ENCODE measurements around the gene HSPA9.

The HSPA9 gene

DNA sequence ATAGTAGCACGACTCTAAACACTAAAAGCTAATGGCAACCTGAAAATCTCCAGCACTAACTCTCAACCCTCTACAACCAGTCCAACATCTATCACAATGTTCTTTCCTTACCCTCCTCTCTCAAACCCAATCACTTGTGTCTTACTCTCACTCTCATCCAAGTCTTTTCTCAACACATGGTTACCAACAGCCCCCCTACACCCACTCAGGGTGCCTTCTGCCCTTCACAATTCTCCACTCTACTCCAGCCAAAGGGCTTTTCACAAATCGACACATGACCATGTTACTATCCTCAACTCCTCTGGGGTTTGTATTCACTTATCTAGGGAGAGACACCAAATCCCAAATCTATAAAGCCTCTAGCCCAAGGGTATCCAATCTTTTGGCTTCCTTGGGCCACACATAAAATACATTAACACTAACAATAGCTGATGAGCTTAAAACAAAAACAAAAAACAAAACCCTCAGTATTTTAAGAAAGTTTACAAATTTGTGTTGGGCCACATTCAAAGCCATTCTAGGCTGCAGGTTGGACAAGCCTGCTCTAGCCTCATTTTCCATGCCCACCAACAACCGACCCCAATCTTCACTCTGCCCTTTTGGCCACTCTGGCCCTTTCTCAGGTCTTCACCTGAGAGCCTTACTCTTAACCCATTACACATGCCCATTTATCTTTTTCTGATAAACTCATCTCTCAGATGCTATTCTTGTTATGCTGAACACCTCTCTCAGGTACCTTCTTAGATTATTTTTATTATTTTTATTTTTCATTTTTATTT lies 11.7 kb downstream of the HSPA9 start:
- Histone ChIP-seq H3K4me1 (ENCODE audit: control insufficient read depth, insufficient read depth, low read length) (no peaks in the 10 kb centered on the region), H3K4me3 (ENCODE audit: low read depth, low read length) (no peak overlapping the region), H3K9me3 (ENCODE audit: control insufficient read depth, insufficient read depth, low read depth, low read length) (no peaks in the 10 kb centered on the region), H3K36me3 (ENCODE audit: control insufficient read depth in 2 of 2, insufficient read depth in 1 of 2, low read length in 2 of 2) (peaks cover 79 to 95% of the 10 kb centered on the region in 2 experiments), H3K27ac (ENCODE audit: extremely low read depth, low read depth, low read length) (no peak overlapping the region)
- TF ChIP-seq ZFHX2 (tag by site-specific recombination; conservative IDR thresholded peaks at IDR 0.05): 0 out of 2 replicates have a peak, but pooled peaks have one; percentile 12
- TF ChIP-seq, protein P1, sequence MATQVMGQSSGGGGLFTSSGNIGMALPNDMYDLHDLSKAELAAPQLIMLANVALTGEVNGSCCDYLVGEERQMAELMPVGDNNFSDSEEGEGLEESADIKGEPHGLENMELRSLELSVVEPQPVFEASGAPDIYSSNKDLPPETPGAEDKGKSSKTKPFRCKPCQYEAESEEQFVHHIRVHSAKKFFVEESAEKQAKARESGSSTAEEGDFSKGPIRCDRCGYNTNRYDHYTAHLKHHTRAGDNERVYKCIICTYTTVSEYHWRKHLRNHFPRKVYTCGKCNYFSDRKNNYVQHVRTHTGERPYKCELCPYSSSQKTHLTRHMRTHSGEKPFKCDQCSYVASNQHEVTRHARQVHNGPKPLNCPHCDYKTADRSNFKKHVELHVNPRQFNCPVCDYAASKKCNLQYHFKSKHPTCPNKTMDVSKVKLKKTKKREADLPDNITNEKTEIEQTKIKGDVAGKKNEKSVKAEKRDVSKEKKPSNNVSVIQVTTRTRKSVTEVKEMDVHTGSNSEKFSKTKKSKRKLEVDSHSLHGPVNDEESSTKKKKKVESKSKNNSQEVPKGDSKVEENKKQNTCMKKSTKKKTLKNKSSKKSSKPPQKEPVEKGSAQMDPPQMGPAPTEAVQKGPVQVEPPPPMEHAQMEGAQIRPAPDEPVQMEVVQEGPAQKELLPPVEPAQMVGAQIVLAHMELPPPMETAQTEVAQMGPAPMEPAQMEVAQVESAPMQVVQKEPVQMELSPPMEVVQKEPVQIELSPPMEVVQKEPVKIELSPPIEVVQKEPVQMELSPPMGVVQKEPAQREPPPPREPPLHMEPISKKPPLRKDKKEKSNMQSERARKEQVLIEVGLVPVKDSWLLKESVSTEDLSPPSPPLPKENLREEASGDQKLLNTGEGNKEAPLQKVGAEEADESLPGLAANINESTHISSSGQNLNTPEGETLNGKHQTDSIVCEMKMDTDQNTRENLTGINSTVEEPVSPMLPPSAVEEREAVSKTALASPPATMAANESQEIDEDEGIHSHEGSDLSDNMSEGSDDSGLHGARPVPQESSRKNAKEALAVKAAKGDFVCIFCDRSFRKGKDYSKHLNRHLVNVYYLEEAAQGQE (tag by site-specific recombination; IDR thresholded peaks at IDR 0.05): no peak
- ChIA-PET CTCF (interaction anchor here (0.7 to 0.9 kb wide), 2 partner anchors 8 to 98 kb away, joined by 3 read pairs; partner anchors contain the start of gene EGR1), POLR2A (interaction anchor here (1.2 kb wide), 1 partner anchor 12 kb away, joined by 4 read pairs; the partner anchor contains the start of gene HSPA9)

DNA sequence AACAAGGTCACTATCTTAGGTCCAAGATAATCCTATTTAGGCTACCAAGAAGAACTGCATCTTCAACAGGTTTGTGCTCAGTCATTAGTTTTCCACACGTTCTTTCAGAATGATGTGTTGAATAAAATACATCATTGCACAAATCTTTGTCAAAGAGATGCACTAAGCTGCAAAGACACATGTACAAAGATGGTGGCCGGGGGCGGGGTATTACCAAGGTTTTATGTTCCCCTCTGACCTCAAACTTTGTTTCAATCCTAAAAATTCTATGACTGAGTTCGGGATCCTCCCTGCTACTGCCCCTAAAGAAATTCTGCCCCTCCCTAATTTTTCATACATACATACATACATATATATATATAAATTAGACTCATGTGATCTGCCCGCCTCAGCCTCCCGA lies 14.2 kb downstream of the HSPA9 start:
- ChIA-PET POLR2A (interaction anchor here (0.7 to 1.3 kb wide), 2 partner anchors 8 to 17 kb away, joined by 3 to 5 read pairs; partner anchors contain the start of gene ETF1), CTCF (no interaction called here)
- TF ChIP-seq ZNF792 (tag by site-specific recombination; IDR thresholded peaks at IDR 0.05): no peak
- TF ChIP-seq, protein P2, sequence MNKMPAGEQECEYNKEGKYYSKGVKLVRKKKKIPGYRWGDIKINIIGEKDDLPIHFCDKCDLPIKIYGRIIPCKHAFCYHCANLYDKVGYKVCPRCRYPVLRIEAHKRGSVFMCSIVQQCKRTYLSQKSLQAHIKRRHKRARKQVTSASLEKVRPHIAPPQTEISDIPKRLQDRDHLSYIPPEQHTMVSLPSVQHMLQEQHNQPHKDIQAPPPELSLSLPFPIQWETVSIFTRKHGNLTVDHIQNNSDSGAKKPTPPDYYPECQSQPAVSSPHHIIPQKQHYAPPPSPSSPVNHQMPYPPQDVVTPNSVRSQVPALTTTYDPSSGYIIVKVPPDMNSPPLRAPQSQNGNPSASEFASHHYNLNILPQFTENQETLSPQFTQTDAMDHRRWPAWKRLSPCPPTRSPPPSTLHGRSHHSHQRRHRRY (tag by site-specific recombination; IDR thresholded peaks at IDR 0.05): no peak
- TF ChIP-seq ZNF837 (tag by site-specific recombination; IDR thresholded peaks at IDR 0.05): no peak
- no peak for TF ChIP-seq SP2 (tag by site-specific recombination; IDR thresholded peaks at IDR 0.05)
- no peak for TF ChIP-seq ZFP37 (tag by site-specific recombination; IDR thresholded peaks at IDR 0.05)
- TF ChIP-seq KLF8 (tag by site-specific recombination; IDR thresholded peaks at IDR 0.05): no peak
- Histone ChIP-seq H3K4me3 (ENCODE audit: low read depth, low read length) (no peak overlapping the region), H3K4me1 (ENCODE audit: control insufficient read depth, insufficient read depth, low read length) (no peaks in the 10 kb centered on the region), H3K9me3 (ENCODE audit: control insufficient read depth, insufficient read depth, low read depth, low read length) (no peaks in the 10 kb centered on the region), H3K27ac (ENCODE audit: extremely low read depth, low read depth, low read length) (no peak overlapping the region), H3K36me3 (ENCODE audit: control insufficient read depth in 2 of 2, insufficient read depth in 1 of 2, low read length in 2 of 2) (peaks cover 66 to 95% of the 10 kb centered on the region in 2 experiments)

DNA sequence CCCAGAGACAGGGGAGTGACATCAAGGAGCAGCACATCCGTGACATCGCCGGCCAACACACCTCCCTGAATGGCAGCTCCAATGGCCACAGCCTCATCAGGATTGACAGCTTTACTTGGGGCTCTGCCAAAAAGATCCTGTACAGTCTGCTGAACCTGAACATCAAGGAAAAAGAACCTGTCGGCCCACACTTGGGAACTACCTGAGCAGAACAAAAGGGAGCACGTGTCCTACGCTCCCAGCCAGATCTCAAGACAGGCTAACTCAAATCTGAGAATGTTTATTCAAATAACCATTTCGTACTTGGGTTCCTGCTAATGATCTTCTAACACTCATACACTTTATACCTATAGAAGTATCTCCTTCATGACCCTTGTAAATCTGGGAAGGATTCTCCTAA lies 15.3 kb downstream of the HSPA9 start:
- POLR2A ChIA-PET: interaction anchor here (1.3 kb wide), 1 partner anchor 16 kb away, joined by 3 read pairs; the partner anchor contains the start of gene ETF1
- CTCF ChIA-PET: interaction anchor here (2.1 kb wide), 1 partner anchor 12 kb away, joined by 9 read pairs; no protein-coding TSS in a partner anchor
- H3K4me3 ChIP-seq (ENCODE audit: low read depth, low read length): no peak overlapping the region
- H3K9me3 ChIP-seq (ENCODE audit: control insufficient read depth, insufficient read depth, low read depth, low read length): no peaks in the 10 kb centered on the region
- H3K36me3 ChIP-seq (ENCODE audit: control insufficient read depth in 2 of 2, insufficient read depth in 1 of 2, low read length in 2 of 2): peaks cover 63 to 95% of the 10 kb centered on the region in 2 experiments
- no peaks in the 10 kb centered on the region for H3K4me1 ChIP-seq (ENCODE audit: control insufficient read depth, insufficient read depth, low read length)
- no peak for TF ChIP-seq OSR2 (tag by site-specific recombination; IDR thresholded peaks at IDR 0.05)
- TF ChIP-seq SETDB1 (IDR thresholded peaks at IDR 0.05; ENCODE audit: insufficient read length, low read length): no peak
- no peak for TF ChIP-seq ZNF629 (tag by site-specific recombination; IDR thresholded peaks at IDR 0.05)
- no peak for TF ChIP-seq ZNF266 (tag by site-specific recombination; IDR thresholded peaks at IDR 0.05; ENCODE audit: low read depth)
- no peak for TF ChIP-seq ZNF791 (tag by site-specific recombination; IDR thresholded peaks at IDR 0.05)
- TF ChIP-seq ZNF560 (tag by site-specific recombination; IDR thresholded peaks at IDR 0.05; ENCODE audit: borderline replicate concordance): no peak
- TF ChIP-seq, protein P3, sequence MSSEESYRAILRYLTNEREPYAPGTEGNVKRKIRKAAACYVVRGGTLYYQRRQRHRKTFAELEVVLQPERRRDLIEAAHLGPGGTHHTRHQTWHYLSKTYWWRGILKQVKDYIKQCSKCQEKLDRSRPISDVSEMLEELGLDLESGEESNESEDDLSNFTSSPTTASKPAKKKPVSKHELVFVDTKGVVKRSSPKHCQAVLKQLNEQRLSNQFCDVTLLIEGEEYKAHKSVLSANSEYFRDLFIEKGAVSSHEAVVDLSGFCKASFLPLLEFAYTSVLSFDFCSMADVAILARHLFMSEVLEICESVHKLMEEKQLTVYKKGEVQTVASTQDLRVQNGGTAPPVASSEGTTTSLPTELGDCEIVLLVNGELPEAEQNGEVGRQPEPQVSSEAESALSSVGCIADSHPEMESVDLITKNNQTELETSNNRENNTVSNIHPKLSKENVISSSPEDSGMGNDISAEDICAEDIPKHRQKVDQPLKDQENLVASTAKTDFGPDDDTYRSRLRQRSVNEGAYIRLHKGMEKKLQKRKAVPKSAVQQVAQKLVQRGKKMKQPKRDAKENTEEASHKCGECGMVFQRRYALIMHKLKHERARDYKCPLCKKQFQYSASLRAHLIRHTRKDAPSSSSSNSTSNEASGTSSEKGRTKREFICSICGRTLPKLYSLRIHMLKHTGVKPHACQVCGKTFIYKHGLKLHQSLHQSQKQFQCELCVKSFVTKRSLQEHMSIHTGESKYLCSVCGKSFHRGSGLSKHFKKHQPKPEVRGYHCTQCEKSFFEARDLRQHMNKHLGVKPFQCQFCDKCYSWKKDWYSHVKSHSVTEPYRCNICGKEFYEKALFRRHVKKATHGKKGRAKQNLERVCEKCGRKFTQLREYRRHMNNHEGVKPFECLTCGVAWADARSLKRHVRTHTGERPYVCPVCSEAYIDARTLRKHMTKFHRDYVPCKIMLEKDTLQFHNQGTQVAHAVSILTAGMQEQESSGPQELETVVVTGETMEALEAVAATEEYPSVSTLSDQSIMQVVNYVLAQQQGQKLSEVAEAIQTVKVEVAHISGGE (tag by site-specific recombination; conservative IDR thresholded peaks at IDR 0.05; ENCODE audit: low read depth): no peak
- no peak for TF ChIP-seq MYNN (tag by site-specific recombination; IDR thresholded peaks at IDR 0.05; ENCODE audit: borderline replicate concordance)
- no peak for TF ChIP-seq ZNF837 (tag by site-specific recombination; IDR thresholded peaks at IDR 0.05)
- TF ChIP-seq ZSCAN30 (tag by site-specific recombination; IDR thresholded peaks at IDR 0.05): no peak
- TF ChIP-seq ZSCAN23 (tag by site-specific recombination; IDR thresholded peaks at IDR 0.05): no peak
- TF ChIP-seq ZNF404 (tag by site-specific recombination; IDR thresholded peaks at IDR 0.05): no peak
- no peak for TF ChIP-seq ZNF654 (tag by site-specific recombination; IDR thresholded peaks at IDR 0.05; ENCODE audit: low read depth)
- TF ChIP-seq ZNF621 (tag by site-specific recombination; IDR thresholded peaks at IDR 0.05): no peak
- TF ChIP-seq KLF10 (tag by site-specific recombination; IDR thresholded peaks at IDR 0.05): no peak
- H3K27ac ChIP-seq (ENCODE audit: extremely low read depth, low read depth, low read length): no peak overlapping the region

All from HEK293 (cell line).